SK-N-SH (cell line): ENCODE data around the gene RABGAP1L. TPM values are rescaled to one million over a fixed set of nuclear protein-coding genes. Genes with fewer than 3 reads are reported as not detected.

Experiments used
- CTCF ChIA-PET: fragments of 300-600, 350-600 bp; formaldehyde crosslinking; extraction: SDS; loops from one replicate; lab custom pipeline; 2021; lab: Yijun Ruan, JAX
- POLR2A ChIA-PET: fragments of 350-600 bp; sonication (Branson Sonifier 250); formaldehyde crosslinking; extraction: SDS; loops from one replicate; lab custom pipeline; 2020; ENCODE audit warnings: antibody characterized with exemption, inconsistent platforms; lab: Yijun Ruan, JAX
- DNase-seq: peaks from one replicate; pipeline ENCODE4 v3.0.0; 2012
- H2AFZ ChIP-seq: fragments of 200-600 bp; sonication (generic); 2 replicates; pipeline ENCODE4 v1.8.1; 2016; ENCODE audit warnings: antibody characterized with exemption, mild to moderate bottlenecking, low read depth
- H3F3A ChIP-seq: fragments of 200-600 bp; sonication (generic); replicated peaks from 2 replicates; pipeline ENCODE3; 2016; ENCODE audit warnings: antibody characterized with exemption, mild to moderate bottlenecking; ENCODE audit not compliant: insufficient read depth
- H3K27ac ChIP-seq, 2 experiments: fragments of 200-500 bp in 1 of 2; fragments of 200-600 bp in 1 of 2; sonication (Bioruptor generic) in 1 of 2; sonication (generic), shearing (Covaris generic) in 1 of 2; 2 replicates each; pipeline versions ENCODE4 v1.5.1 to v1.6.1; 2014 to 2016; ENCODE audit warnings: low read depth in 2 of 2, inconsistent platforms in 1 of 2, low read length in 1 of 2, mild to moderate bottlenecking in 1 of 2, mixed read lengths in 1 of 2
- H3K27me3 ChIP-seq: fragments of 200-600 bp; sonication (generic), shearing (Covaris generic); 2 replicates; pipeline ENCODE4 v1.6.1; 2016; ENCODE audit warnings: mixed run types; ENCODE audit not compliant: insufficient read depth
- H3K36me3 ChIP-seq, 2 experiments: fragments of 200-500 bp in 1 of 2; fragments of 200-600 bp in 1 of 2; sonication (Bioruptor generic) in 1 of 2; sonication (generic) in 1 of 2; replicated peaks in 1 of 2; 2 replicates each; pipeline versions ENCODE3 to v1.5.1; 2014 to 2016; ENCODE audit warnings: low read length in 1 of 2, mild to moderate bottlenecking in 1 of 2; ENCODE audit not compliant: insufficient read depth in 2 of 2, control insufficient read depth in 1 of 2
- H3K4me1 ChIP-seq, 2 experiments: fragments of 200-500 bp in 1 of 2; fragments of 200-600 bp in 1 of 2; sonication (Bioruptor generic) in 1 of 2; sonication (generic), shearing (Covaris generic) in 1 of 2; 2 replicates each; pipeline versions ENCODE4 v1.5.1 to v1.6.1; 2014 to 2016; ENCODE audit warnings: low read depth in 1 of 2, low read length in 1 of 2, mixed run types in 1 of 2; ENCODE audit not compliant: insufficient read depth in 2 of 2, control insufficient read depth in 1 of 2
- H3K4me2 ChIP-seq: fragments of 200-600 bp; sonication (generic), shearing (Covaris generic); 2 replicates; pipeline ENCODE4 v1.6.1; 2017; ENCODE audit warnings: mixed run types
- H3K4me3 ChIP-seq, 2 experiments: fragments of 200-500 bp in 1 of 2; fragments of 200-600 bp in 1 of 2; sonication (Bioruptor generic) in 1 of 2; sonication (generic), shearing (Covaris generic) in 1 of 2; 2 replicates each; pipeline versions ENCODE4 v1.5.1 to v1.8.1; 2014 to 2016; ENCODE audit warnings: low read depth in 2 of 2, inconsistent platforms in 1 of 2, low read length in 1 of 2, mild to moderate bottlenecking in 1 of 2, mixed read lengths in 1 of 2, moderate library complexity in 1 of 2
- H3K79me2 ChIP-seq: fragments of 200-600 bp; sonication (generic); 2 replicates; pipeline ENCODE4 v1.8.1; 2017; ENCODE audit warnings: mild to moderate bottlenecking; ENCODE audit not compliant: insufficient read depth
- H3K9ac ChIP-seq: fragments of 200-600 bp; sonication (generic); 2 replicates; pipeline ENCODE4 v1.6.1; 2017; ENCODE audit warnings: mixed run types
- H3K9me2 ChIP-seq: fragments of 200-600 bp; sonication (generic); 2 replicates; pipeline ENCODE4 v1.6.1; 2017; ENCODE audit warnings: mixed run types
- H3K9me3 ChIP-seq: fragments of 200-600 bp; sonication (generic); 2 replicates; pipeline ENCODE4 v1.6.1; 2017; ENCODE audit warnings: mixed run types, mild to moderate bottlenecking, moderate library complexity
- H4K20me1 ChIP-seq: fragments of 200-600 bp; sonication (generic); 2 replicates; pipeline ENCODE4 v1.6.1; 2017; ENCODE audit warnings: mild to moderate bottlenecking, mixed run types; ENCODE audit not compliant: insufficient read depth
- EZH2phosphoT487 ChIP-seq: fragments of 200-600 bp; sonication (generic); IDR thresholded peaks from 2 replicates; pipeline ENCODE4 v1.6.1; 2017; ENCODE audit warnings: low read depth, mixed run types, mild to moderate bottlenecking, antibody characterized with exemption, moderate library complexity, borderline replicate concordance
- FOXJ3 ChIP-seq: sonication (generic); formaldehyde crosslinking; IDR thresholded peaks from 2 replicates; pipeline ENCODE4 v1.5.1; 2020; ENCODE audit warnings: mild to moderate bottlenecking, missing genetic modification reagents
- GABPA ChIP-seq: IDR thresholded peaks from 2 replicates; pipeline ENCODE4 v1.4.0; 2012; ENCODE audit warnings: low read depth, mild to moderate bottlenecking
- NFIC ChIP-seq: IDR thresholded peaks from 2 replicates; pipeline ENCODE4 v1.4.0; 2012; ENCODE audit warnings: borderline replicate concordance
- RCOR1 ChIP-seq: fragments of 150-350 bp; IDR thresholded peaks from 2 replicates; pipeline ENCODE4 v1.6.1; 2017; ENCODE audit warnings: antibody characterized with exemption, low read length
- SIN3A ChIP-seq: IDR thresholded peaks from 2 replicates; pipeline ENCODE4 v1.6.1; 2012; ENCODE audit warnings: low read depth, mild to moderate bottlenecking, low read length, moderate library complexity, borderline replicate concordance
- TEAD4 ChIP-seq: IDR thresholded peaks from 2 replicates; pipeline ENCODE4 v1.4.0; 2012; ENCODE audit warnings: mild to moderate bottlenecking, borderline replicate concordance; ENCODE audit not compliant: insufficient read depth
- YY1 ChIP-seq: IDR thresholded peaks from 2 replicates; pipeline ENCODE4 v1.4.0; 2012; ENCODE audit warnings: low read depth, mild to moderate bottlenecking
- WGBS: methylation state at CpG from one replicate; pipeline ENCODE4 v1.1.6; 2017; ENCODE audit warnings: low lambda C conversion rate; 5-methylcytosine and 5-hydroxymethylcytosine counted together
- polyA plus RNA-seq, 3 experiments: library from polyadenylated mRNA; depleted of rRNA; stranded (reverse); fragments of >200 nt; gene quantifications; 2 replicates each; pipeline ENCODE4 v1.2.3, GENCODE V29; 2012
- TF ChIP-seq, protein P1 (sequence below): fragments of 150-350 bp; IDR thresholded peaks from 2 replicates; pipeline ENCODE4 v1.6.1; 2017; ENCODE audit warnings: antibody characterized with exemption, low read length, low read depth, borderline replicate concordance
- TF ChIP-seq, protein P2 (sequence below): IDR thresholded peaks from 2 replicates; pipeline ENCODE4 v1.4.0; 2012; ENCODE audit warnings: low read depth, borderline replicate concordance
- TF ChIP-seq, protein P3 (sequence below): IDR thresholded peaks from 2 replicates; pipeline ENCODE4 v1.4.0; 2012; ENCODE audit warnings: low read depth, borderline replicate concordance
- TF ChIP-seq, protein P4 (sequence below): IDR thresholded peaks from 2 replicates; pipeline ENCODE4 v1.6.1; 2012; ENCODE audit warnings: mild to moderate bottlenecking, low read depth, low read length, moderate library complexity
- TF ChIP-seq, protein P5 (sequence below): fragments of 150-350 bp; IDR thresholded peaks from 2 replicates; pipeline ENCODE4 v1.6.1; 2016; ENCODE audit warnings: mild to moderate bottlenecking, low read depth, low read length

The RABGAP1L gene
- polyA plus RNA-seq, 1 of the 3 experiments (the other 2 are of a cell fraction): 7.2 TPM

DNA sequence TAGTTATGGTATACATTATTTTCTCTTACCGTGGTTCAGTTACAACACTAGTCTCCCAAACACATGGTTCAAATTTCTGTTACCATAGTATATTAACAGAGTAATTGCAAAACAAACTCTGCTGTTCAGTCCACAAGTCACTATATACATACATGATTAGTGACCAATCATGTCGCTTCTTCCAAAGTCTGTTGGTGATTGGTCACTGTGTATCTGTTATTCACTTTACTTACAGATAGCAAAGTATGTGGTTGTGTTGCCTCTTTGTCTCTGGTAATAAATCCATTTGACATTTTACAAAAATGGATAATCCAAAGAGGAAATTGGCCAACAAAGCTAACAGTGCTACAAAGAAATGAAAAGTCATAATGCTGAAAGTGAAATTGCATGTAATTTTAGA, 107.2 kb downstream of the RABGAP1L start:
- no peaks in the 10 kb centered on the region for H3K9me3 ChIP-seq
- no peaks in the 10 kb centered on the region for H3K36me3 ChIP-seq
- no peak overlapping the region for H3K4me2 ChIP-seq
- no peak overlapping the region for H3K27ac ChIP-seq
- no peak overlapping the region for H2AFZ ChIP-seq
- H3K79me2 ChIP-seq: no peaks in the 10 kb centered on the region
- ChIA-PET CTCF (interaction anchor here (1.2 kb wide), 1 partner anchor 460 kb away, joined by 6 read pairs; no protein-coding TSS in a partner anchor), POLR2A (no interaction called here)
- H3K9ac ChIP-seq: no peak overlapping the region
- no peaks in the 10 kb centered on the region for H3K27me3 ChIP-seq
- H3K9me2 ChIP-seq: no peaks in the 10 kb centered on the region
- peaks cover 7% of the 10 kb centered on the region for H3F3A ChIP-seq
- peaks cover 5 to 11% of the 10 kb centered on the region in 2 experiments; a peak in 3 of 4 replicates for H3K4me1 ChIP-seq
- WGBS: 92% methylated on average over 2 of the region's 2 CpGs
- TF ChIP-seq NFIC (no peak), TEAD4 (no peak), GABPA (no peak), SIN3A (no peak), RCOR1 (no peak), EZH2phosphoT487 (no peak), YY1 (no peak), FOXJ3 (CRISPR knock-in tag) (no peak)
- TF ChIP-seq, protein P1, sequence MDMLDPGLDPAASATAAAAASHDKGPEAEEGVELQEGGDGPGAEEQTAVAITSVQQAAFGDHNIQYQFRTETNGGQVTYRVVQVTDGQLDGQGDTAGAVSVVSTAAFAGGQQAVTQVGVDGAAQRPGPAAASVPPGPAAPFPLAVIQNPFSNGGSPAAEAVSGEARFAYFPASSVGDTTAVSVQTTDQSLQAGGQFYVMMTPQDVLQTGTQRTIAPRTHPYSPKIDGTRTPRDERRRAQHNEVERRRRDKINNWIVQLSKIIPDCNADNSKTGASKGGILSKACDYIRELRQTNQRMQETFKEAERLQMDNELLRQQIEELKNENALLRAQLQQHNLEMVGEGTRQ: no peak
- TF ChIP-seq, protein P2, sequence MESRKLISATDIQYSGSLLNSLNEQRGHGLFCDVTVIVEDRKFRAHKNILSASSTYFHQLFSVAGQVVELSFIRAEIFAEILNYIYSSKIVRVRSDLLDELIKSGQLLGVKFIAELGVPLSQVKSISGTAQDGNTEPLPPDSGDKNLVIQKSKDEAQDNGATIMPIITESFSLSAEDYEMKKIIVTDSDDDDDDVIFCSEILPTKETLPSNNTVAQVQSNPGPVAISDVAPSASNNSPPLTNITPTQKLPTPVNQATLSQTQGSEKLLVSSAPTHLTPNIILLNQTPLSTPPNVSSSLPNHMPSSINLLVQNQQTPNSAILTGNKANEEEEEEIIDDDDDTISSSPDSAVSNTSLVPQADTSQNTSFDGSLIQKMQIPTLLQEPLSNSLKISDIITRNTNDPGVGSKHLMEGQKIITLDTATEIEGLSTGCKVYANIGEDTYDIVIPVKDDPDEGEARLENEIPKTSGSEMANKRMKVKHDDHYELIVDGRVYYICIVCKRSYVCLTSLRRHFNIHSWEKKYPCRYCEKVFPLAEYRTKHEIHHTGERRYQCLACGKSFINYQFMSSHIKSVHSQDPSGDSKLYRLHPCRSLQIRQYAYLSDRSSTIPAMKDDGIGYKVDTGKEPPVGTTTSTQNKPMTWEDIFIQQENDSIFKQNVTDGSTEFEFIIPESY: no peak
- TF ChIP-seq, protein P3, sequence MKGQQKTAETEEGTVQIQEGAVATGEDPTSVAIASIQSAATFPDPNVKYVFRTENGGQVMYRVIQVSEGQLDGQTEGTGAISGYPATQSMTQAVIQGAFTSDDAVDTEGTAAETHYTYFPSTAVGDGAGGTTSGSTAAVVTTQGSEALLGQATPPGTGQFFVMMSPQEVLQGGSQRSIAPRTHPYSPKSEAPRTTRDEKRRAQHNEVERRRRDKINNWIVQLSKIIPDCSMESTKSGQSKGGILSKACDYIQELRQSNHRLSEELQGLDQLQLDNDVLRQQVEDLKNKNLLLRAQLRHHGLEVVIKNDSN: no peak
- TF ChIP-seq, protein P4, sequence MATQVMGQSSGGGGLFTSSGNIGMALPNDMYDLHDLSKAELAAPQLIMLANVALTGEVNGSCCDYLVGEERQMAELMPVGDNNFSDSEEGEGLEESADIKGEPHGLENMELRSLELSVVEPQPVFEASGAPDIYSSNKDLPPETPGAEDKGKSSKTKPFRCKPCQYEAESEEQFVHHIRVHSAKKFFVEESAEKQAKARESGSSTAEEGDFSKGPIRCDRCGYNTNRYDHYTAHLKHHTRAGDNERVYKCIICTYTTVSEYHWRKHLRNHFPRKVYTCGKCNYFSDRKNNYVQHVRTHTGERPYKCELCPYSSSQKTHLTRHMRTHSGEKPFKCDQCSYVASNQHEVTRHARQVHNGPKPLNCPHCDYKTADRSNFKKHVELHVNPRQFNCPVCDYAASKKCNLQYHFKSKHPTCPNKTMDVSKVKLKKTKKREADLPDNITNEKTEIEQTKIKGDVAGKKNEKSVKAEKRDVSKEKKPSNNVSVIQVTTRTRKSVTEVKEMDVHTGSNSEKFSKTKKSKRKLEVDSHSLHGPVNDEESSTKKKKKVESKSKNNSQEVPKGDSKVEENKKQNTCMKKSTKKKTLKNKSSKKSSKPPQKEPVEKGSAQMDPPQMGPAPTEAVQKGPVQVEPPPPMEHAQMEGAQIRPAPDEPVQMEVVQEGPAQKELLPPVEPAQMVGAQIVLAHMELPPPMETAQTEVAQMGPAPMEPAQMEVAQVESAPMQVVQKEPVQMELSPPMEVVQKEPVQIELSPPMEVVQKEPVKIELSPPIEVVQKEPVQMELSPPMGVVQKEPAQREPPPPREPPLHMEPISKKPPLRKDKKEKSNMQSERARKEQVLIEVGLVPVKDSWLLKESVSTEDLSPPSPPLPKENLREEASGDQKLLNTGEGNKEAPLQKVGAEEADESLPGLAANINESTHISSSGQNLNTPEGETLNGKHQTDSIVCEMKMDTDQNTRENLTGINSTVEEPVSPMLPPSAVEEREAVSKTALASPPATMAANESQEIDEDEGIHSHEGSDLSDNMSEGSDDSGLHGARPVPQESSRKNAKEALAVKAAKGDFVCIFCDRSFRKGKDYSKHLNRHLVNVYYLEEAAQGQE: no peak
- TF ChIP-seq, protein P5, sequence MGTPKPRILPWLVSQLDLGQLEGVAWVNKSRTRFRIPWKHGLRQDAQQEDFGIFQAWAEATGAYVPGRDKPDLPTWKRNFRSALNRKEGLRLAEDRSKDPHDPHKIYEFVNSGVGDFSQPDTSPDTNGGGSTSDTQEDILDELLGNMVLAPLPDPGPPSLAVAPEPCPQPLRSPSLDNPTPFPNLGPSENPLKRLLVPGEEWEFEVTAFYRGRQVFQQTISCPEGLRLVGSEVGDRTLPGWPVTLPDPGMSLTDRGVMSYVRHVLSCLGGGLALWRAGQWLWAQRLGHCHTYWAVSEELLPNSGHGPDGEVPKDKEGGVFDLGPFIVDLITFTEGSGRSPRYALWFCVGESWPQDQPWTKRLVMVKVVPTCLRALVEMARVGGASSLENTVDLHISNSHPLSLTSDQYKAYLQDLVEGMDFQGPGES: no peak
- H4K20me1 ChIP-seq: no peaks in the 10 kb centered on the region
- no peak overlapping the region for H3K4me3 ChIP-seq
- no peak for DNase-seq
